Liver (tissue), 3 donors: ENCODE results near the gene CR1.

Source experiments
- CTCF ChIP-seq: fragments of 150-350 bp; IDR thresholded peaks from 2 replicates; pipeline ENCODE4 v1.5.1; 2017; ENCODE audit warnings: improper control_type of control experiment, low read depth, low read length; ENCODE audit not compliant: missing input control
- NR2F2 ChIP-seq: IDR thresholded peaks from 2 replicates; pipeline ENCODE4 v1.6.1; 2016; ENCODE audit warnings: antibody characterized with exemption
- REST ChIP-seq: IDR thresholded peaks from 2 replicates; pipeline ENCODE4 v1.6.1; 2016; ENCODE audit warnings: antibody characterized with exemption, mild to moderate bottlenecking
- SP1 ChIP-seq: IDR thresholded peaks from 2 replicates; pipeline ENCODE4 v1.6.1; 2018; ENCODE audit warnings: antibody characterized with exemption, mild to moderate bottlenecking
- donor health status: healthy.
- donor health status: healthy.

GRCh38 chr1:207619871-207620542 lies 124.0 kb downstream of the CR1 start:
- TF ChIP-seq NR2F2 (no peak), SP1 (no peak), CTCF (peak; percentile 73), REST (no peak)
